NCI-H146 treated with DMSO at 0.1 percent for 48 hours (cell line): Measurements from ENCODE around the gene NENF.
A peak's percentile ranks its signal among the peaks of the same experiment; 100 is the strongest.
"Not testable (repeated sequence)": the region's sequence is repeated elsewhere in the genome, so short reads cannot be mapped to it uniquely, and the experiment has no call there.

Experiments used
- DNase-seq: peaks from one replicate; lab custom pipeline; 2025; ENCODE audit not compliant: unreplicated experiment; lab: John Stamatoyannopoulos, UW

Gene NENF

GRCh38 chr1:212458817-212459216 lies 26.1 kb downstream of the NENF start:
- no peak for DNase-seq

- DNase-seq: no peak
Measured at GRCh38 chr1:212459656-212460055, 26.9 kb downstream of the NENF start.

- no peak for DNase-seq
Measured at GRCh38 chr1:212460376-212460775, 27.7 kb downstream of the NENF start.

GRCh38 chr1:212461916-212462660 lies 29.4 kb downstream of the NENF start:
- DNase-seq: no peak

DNA sequence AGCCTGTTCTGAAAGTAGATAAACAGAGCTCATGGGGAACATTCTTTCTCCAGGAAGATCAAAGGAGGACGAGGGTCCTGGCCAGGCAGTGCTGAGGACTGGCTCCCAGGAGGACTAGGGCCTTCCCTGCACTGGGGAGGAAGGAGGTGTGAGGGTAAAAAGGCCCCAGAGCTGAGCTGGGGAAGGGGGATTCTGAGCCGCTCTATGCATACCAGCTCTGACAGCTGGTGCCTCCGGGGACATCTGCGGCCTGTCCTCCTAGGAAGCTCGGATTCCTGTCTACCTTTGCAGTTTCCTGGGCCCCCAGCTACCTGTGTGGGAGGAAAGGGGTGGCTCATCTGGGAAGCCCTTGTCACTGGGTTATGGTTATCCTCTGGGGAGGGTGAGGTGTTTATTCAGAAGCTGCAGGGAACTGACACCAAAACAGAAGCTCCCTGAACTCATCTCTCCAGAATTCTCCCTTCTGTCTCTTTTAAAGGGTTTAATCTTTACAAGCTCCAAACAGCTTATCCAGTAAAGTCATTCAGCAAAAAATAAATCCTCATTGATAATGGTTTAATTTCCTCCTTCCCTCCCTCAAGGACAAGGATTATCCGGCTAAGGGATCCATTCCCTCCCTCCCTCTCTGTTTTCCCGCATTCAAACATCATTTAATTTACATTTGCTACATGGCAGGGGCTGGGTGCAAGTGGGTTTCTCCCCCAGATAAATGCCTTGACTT lies 31.0 kb downstream of the NENF start:
- no peak for DNase-seq

GRCh38 chr1:212465311-212465710 lies 32.6 kb downstream of the NENF start:
- DNase-seq: no peak

- no peak for DNase-seq
Measured at GRCh38 chr1:212466437-212466836, 33.7 kb downstream of the NENF start.

GRCh38 chr1:212466898-212467650 lies 34.4 kb downstream of the NENF start:
- no peak for DNase-seq

- DNase-seq: peak; percentile 27
Measured at GRCh38 chr1:212467843-212468482, 35.2 kb downstream of the NENF start.

- DNase-seq: no peak
Measured at GRCh38 chr1:212470059-212470458, 37.3 kb downstream of the NENF start.

DNA sequence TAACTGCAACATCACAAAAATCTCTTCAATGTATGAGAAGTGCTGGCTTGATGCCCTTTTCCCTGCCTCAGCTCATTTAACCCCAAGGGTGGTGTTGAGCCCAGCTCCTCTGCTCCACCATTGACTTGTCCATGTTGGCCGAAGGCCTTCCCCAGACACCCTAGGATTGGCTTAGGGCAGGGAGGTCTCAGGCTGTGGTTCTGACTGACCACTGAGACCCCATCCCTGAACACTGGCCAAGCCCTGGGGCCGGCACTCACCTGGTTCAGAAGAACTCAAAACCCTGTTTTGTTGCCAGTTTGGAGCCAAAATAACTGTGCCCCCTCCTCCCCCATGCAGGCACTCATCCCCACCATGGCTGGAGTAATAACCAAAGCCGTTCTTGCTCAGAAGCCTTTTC lies 38.6 kb downstream of the NENF start:
- no peak for DNase-seq

DNA sequence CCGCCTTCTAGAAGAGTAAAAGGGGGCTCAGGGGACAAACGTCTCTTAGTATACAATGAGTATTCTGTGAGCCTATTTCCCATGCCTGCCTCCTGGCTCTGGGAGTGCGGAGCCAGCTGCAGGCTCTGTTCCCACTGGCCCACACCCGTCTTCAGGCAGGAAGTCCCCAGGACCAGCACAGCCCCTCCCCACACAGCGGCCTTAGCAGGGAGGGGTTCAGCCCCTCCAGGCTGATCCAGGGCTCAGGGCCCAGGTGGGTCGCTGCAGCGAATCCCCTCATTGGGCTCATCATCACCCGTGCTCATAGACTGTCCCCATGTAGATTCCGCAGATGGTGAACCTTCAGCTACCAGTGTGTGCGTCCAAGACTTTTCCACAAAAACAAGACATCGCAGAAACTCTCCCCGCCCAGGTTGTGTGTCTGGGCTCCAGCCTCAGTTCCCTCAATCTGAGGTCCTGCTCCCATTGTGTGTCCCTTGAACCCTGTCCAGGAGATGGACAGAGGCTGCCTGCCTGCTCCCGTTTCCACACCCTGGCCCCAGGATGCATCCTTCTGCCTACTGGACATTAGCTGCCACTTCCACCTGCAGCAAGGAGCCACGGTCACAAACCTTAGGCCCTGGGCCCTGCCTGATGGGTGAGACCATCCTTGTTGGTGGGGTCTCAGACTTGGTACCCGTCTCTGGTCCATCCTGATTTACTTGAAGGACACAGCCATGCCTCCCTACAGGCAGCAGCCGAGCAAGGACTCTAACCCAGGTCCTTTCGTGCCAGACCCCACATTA lies 39.4 kb downstream of the NENF start:
- no peak for DNase-seq

DNA sequence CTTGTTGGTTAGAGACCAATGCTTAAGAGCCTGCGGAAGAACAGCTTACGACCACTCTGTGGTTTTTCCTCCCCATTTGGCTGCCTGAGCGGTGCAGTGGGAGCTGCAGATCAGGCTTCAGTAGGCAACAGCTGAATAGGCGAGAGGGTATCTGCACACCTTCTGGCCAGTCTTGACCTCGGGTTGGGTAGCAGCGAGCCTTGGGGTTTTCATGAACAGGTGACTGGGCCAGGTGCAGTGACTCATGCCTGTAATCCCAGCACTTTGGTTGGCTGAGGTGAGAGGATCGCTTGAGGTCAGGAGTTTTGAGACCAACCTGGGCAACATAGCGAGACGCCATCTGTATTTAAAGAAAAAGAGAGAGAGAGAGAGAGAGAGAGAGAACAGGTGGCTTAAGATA lies 41.0 kb downstream of the NENF start:
- peak; percentile 19 for DNase-seq

GRCh38 chr1:212475151-212475550 lies 42.4 kb downstream of the NENF start:
- no peak for DNase-seq

- not testable (repeated sequence) for DNase-seq
Measured at GRCh38 chr1:212475831-212476230, 43.1 kb downstream of the NENF start.

DNA sequence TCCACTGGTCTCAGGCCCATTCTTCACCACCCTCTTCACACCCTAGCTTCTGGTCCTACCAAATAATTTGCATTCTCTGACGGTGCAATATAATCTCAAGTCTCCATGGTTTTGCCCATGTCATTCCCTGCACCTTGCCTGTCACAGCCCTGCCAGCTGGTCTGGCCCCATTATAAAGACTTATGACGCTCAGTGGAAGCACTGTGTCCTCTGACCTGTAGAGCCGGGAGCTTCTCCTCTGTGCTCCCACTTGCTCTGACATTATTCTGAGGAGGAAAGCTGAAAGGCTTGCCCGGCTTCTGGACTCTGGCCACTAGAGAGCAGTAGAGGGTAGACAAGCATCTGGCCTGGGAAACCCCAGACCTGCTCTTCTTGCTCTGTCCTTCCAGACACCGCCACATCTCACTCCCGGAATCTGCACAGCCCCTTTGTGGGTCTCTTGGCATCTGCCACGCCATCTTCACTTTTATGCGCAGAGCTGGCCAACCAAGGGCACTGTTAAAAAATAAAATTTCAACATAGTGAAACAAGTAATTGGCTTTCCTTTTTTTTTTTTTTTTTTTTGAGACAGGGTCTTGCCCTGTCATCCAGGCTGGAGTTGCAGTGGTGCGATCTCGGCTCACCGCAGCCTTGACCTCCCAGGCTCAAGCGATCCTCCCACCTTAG lies 44.4 kb downstream of the NENF start:
- DNase-seq: peak; percentile 78

DNA sequence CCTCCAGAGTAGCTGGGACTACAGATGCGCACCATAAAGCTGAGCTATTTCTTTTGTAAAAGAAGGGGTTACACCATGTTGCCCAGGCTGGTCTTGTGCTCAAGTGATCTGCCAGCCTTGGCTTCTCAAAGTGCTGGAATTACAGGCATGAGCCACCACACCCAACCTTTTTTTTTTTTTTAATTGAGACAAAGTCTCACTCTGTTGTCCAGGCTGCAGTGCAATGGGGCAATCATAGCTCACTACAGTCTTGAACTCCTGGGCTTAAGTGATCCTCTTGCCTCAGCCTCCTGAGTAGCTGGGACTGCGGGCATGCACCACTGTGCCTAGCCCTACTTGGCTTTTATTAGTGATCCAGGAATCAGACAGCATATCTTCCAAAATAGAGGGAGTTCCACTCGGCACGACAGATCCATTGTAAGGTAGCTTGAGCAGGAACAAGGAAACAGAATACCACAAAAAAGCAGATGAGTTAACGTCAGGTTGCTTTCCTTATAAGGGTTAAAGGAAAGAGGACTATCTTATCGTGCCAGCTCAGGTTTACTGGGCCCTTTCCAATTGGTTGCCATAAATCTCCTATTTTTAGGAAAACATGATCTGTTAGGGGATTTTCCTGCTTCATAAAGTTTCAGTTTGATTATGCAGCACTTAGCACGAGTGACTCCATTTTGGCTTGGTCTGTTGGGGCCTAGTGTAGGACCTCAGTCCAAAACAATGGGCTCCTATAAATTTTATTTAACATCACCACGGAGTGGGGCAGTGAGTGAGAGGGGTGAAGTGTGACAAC lies 45.2 kb downstream of the NENF start:
- no peak for DNase-seq

- no peak for DNase-seq
Measured at GRCh38 chr1:212478467-212479025, 45.8 kb downstream of the NENF start.

DNA sequence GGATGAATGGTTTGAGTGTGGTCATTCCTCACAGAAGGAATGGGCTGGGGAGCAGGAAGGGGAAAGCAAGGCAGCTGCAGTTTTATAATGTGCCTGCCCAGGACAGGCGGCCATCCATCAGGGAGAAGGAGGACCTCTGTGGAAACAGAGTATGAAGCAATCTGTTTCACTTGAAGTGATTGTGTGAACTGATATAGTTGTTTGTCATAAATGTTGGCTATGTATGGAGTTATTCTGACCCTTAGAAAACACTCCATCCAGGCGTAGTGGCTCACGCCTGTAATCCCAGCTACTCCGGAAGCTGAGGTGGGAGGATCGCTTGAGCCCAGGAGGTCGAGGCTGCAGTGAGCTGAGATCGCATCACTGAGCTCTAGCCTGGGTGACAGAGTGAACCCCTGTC lies 46.5 kb downstream of the NENF start:
- DNase-seq: no peak
